GM23338 (cell line): ENCODE results near the gene SPARC. TPM values are rescaled to one million over a fixed set of nuclear protein-coding genes. Genes with fewer than 3 reads are reported as not detected.

Experiments
- ATAC-seq: fragments of 200-7000 bp; cut with Tn5 transposase; 3 replicates; pipeline ENCODE4 v1.9.1; 2020
- DNase-seq: peaks from one replicate; pipeline ENCODE4 v3.0.0-alpha.2; 2015; ENCODE audit warnings: low spot score
- H2AFZ ChIP-seq: fragments of 200-600 bp; sonication (generic); 2 replicates; pipeline ENCODE4 v1.8.0; 2016; ENCODE audit warnings: antibody characterized with exemption, mild to moderate bottlenecking, moderate library complexity
- H3F3A ChIP-seq: fragments of 200-600 bp; sonication (generic); replicated peaks from 2 replicates; pipeline ENCODE4 v1.8.0; 2017; ENCODE audit warnings: antibody characterized with exemption, mixed run types, low read depth
- H3K27ac ChIP-seq: fragments of 200-600 bp; sonication (generic); 2 replicates; pipeline ENCODE4 v1.6.1; 2016; ENCODE audit warnings: low read depth
- H3K27me3 ChIP-seq: fragments of 200-600 bp; sonication (generic); 2 replicates; pipeline ENCODE4 v1.8.0; 2016; ENCODE audit warnings: mild to moderate bottlenecking, mixed run types, moderate library complexity; ENCODE audit not compliant: insufficient read depth
- H3K36me3 ChIP-seq: fragments of 200-600 bp; sonication (generic); 2 replicates; pipeline ENCODE4 v1.8.0; 2016; ENCODE audit warnings: mild to moderate bottlenecking; ENCODE audit not compliant: insufficient read depth
- H3K4me1 ChIP-seq: fragments of 200-600 bp; sonication (generic); 2 replicates; pipeline ENCODE4 v1.8.0; 2016; ENCODE audit warnings: mild to moderate bottlenecking, moderate library complexity; ENCODE audit not compliant: insufficient read depth
- H3K4me2 ChIP-seq: fragments of 200-600 bp; sonication (generic); 2 replicates; pipeline ENCODE4 v1.7.1; 2017; ENCODE audit warnings: mixed run types
- H3K4me3 ChIP-seq: fragments of 200-600 bp; sonication (generic); 2 replicates; pipeline ENCODE4 v1.6.1; 2016; ENCODE audit warnings: mixed run types
- H3K79me2 ChIP-seq: fragments of 200-600 bp; sonication (generic); replicated peaks from 2 replicates; pipeline ENCODE4 v1.8.0; 2017; ENCODE audit warnings: mild to moderate bottlenecking; ENCODE audit not compliant: insufficient read depth
- H3K9me2 ChIP-seq: fragments of 200-600 bp; sonication (generic); 2 replicates; pipeline ENCODE4 v1.8.0; 2017; ENCODE audit not compliant: insufficient read depth
- H4K20me1 ChIP-seq: fragments of 200-600 bp; sonication (generic); replicated peaks from 2 replicates; pipeline ENCODE4 v1.8.0; 2017; ENCODE audit warnings: mild to moderate bottlenecking; ENCODE audit not compliant: insufficient read depth
- H3K27ac Mint-ChIP-seq: 2 replicates; pipeline ENCODE4 v1.8.0; 2020; ENCODE audit warnings: inconsistent platforms, mild to moderate bottlenecking, moderate library complexity, mixed read lengths
- H3K27me3 Mint-ChIP-seq: 3 replicates; pipeline ENCODE4 v1.8.0; 2022; ENCODE audit warnings: low read depth, mild to moderate bottlenecking, moderate library complexity, mixed read lengths, inconsistent platforms; ENCODE audit not compliant: insufficient read depth, poor library complexity
- H3K36me3 Mint-ChIP-seq: 3 replicates; pipeline ENCODE4 v1.8.0; 2021; ENCODE audit warnings: low read depth, mild to moderate bottlenecking, inconsistent platforms, moderate library complexity, mixed read lengths
- H3K4me1 Mint-ChIP-seq: 3 replicates; pipeline ENCODE4 v1.8.0; 2020; ENCODE audit warnings: mild to moderate bottlenecking, inconsistent platforms, mixed read lengths
- H3K4me3 Mint-ChIP-seq: 3 replicates; pipeline ENCODE4 v1.8.0; 2021; ENCODE audit warnings: moderate library complexity, mild to moderate bottlenecking, inconsistent platforms, mixed read lengths
- H3K9me3 Mint-ChIP-seq: 3 replicates; pipeline ENCODE4 v1.8.0; 2020; ENCODE audit warnings: moderate library complexity, mild to moderate bottlenecking, inconsistent platforms, mixed read lengths
- CREB1 ChIP-seq: fragments of 250-450 bp; sonication (Bioruptor Pico); IDR thresholded peaks from 2 replicates; pipeline ENCODE4 v1.5.0; 2020; ENCODE audit warnings: low read depth, mild to moderate bottlenecking, moderate library complexity
- EZH2 ChIP-seq: fragments of 200-600 bp; sonication (generic); IDR thresholded peaks from one replicate; pipeline ENCODE4 v1.8.0; 2017; ENCODE audit warnings: antibody characterized with exemption, mild to moderate bottlenecking, low read depth; ENCODE audit not compliant: unreplicated experiment
- EZH2phosphoT487 ChIP-seq: fragments of 200-600 bp; sonication (generic); IDR thresholded peaks from one replicate; pipeline ENCODE4 v1.8.1; 2018; ENCODE audit warnings: antibody characterized with exemption; ENCODE audit not compliant: unreplicated experiment
- JUNB ChIP-seq: IDR thresholded peaks from one replicate; pipeline ENCODE4 v1.6.1; 2016; ENCODE audit warnings: antibody characterized with exemption; ENCODE audit not compliant: unreplicated experiment
- STAT1 ChIP-seq: IDR thresholded peaks from one replicate; pipeline ENCODE4 v1.6.1; 2016; ENCODE audit warnings: antibody characterized with exemption; ENCODE audit not compliant: unreplicated experiment
- ZNF114 ChIP-seq: fragments of 250-450 bp; sonication (Bioruptor Pico); IDR thresholded peaks from 2 replicates; pipeline ENCODE4 v1.5.0; 2020; ENCODE audit warnings: mild to moderate bottlenecking, moderate library complexity
- polyA plus RNA-seq: library from polyadenylated mRNA; unstranded; fragments of >200 nt; fragmentation: Nextera tagmentation; extraction: Ambion mirVana; gene quantifications from 2 replicates; pipeline ENCODE4 v1.2.1, GENCODE V29; 2016
- total RNA-seq: library from RNA; depleted of rRNA; stranded (reverse); fragments of >200 nt; shearing (Covaris generic); gene quantifications from 2 replicates; pipeline ENCODE4 v1.2.3, GENCODE V29; 2014
- TF ChIP-seq, protein P1 (sequence below): fragments of 250-450 bp; sonication (Bioruptor Pico); IDR thresholded peaks from 2 replicates; pipeline ENCODE4 v1.5.0; 2020; ENCODE audit warnings: mild to moderate bottlenecking, moderate library complexity
- TF ChIP-seq, protein P2 (sequence below): IDR thresholded peaks from one replicate; pipeline ENCODE4 v1.6.1; 2018; ENCODE audit warnings: antibody characterized with exemption; ENCODE audit not compliant: unreplicated experiment

The SPARC gene
- total and polyA plus RNA-seq, 2 experiments from 2014 or later = 218 to 225 TPM

GRCh38 chr5:151619812-151620460 lies 66.8 kb downstream of the SPARC start:
- no peaks in the 10 kb centered on the region for H3K79me2 ChIP-seq
- peaks cover 32% of the 10 kb centered on the region for H3K4me1 ChIP-seq
- H4K20me1 ChIP-seq = no peaks in the 10 kb centered on the region
- no peaks in the 10 kb centered on the region for H3K36me3 Mint-ChIP-seq
- H3K4me3 Mint-ChIP-seq = no peak overlapping the region
- H3K4me3 ChIP-seq = no peak overlapping the region
- peak overlapping the region; percentile 55; the same call in 1 of the 2 replicates for H3K4me2 ChIP-seq
- DNase-seq (peak; percentile 60), ATAC-seq (peak; percentile 96)
- H3K27ac ChIP-seq = peak overlapping the region; percentile 48; the same call in 1 of the 2 replicates
- H3F3A ChIP-seq = no peaks in the 10 kb centered on the region
- H2AFZ ChIP-seq = peak overlapping the region; percentile 74; the same call in 1 of the 2 replicates
- H3K9me2 ChIP-seq = no peaks in the 10 kb centered on the region
- H3K9me3 Mint-ChIP-seq = no peaks in the 10 kb centered on the region
- H3K36me3 ChIP-seq = no peaks in the 10 kb centered on the region
- no peak for TF ChIP-seq JUNB
- TF ChIP-seq STAT1 = no peak
- TF ChIP-seq EZH2phosphoT487 = no peak
- TF ChIP-seq EZH2 = no peak
- TF ChIP-seq, protein P1, sequence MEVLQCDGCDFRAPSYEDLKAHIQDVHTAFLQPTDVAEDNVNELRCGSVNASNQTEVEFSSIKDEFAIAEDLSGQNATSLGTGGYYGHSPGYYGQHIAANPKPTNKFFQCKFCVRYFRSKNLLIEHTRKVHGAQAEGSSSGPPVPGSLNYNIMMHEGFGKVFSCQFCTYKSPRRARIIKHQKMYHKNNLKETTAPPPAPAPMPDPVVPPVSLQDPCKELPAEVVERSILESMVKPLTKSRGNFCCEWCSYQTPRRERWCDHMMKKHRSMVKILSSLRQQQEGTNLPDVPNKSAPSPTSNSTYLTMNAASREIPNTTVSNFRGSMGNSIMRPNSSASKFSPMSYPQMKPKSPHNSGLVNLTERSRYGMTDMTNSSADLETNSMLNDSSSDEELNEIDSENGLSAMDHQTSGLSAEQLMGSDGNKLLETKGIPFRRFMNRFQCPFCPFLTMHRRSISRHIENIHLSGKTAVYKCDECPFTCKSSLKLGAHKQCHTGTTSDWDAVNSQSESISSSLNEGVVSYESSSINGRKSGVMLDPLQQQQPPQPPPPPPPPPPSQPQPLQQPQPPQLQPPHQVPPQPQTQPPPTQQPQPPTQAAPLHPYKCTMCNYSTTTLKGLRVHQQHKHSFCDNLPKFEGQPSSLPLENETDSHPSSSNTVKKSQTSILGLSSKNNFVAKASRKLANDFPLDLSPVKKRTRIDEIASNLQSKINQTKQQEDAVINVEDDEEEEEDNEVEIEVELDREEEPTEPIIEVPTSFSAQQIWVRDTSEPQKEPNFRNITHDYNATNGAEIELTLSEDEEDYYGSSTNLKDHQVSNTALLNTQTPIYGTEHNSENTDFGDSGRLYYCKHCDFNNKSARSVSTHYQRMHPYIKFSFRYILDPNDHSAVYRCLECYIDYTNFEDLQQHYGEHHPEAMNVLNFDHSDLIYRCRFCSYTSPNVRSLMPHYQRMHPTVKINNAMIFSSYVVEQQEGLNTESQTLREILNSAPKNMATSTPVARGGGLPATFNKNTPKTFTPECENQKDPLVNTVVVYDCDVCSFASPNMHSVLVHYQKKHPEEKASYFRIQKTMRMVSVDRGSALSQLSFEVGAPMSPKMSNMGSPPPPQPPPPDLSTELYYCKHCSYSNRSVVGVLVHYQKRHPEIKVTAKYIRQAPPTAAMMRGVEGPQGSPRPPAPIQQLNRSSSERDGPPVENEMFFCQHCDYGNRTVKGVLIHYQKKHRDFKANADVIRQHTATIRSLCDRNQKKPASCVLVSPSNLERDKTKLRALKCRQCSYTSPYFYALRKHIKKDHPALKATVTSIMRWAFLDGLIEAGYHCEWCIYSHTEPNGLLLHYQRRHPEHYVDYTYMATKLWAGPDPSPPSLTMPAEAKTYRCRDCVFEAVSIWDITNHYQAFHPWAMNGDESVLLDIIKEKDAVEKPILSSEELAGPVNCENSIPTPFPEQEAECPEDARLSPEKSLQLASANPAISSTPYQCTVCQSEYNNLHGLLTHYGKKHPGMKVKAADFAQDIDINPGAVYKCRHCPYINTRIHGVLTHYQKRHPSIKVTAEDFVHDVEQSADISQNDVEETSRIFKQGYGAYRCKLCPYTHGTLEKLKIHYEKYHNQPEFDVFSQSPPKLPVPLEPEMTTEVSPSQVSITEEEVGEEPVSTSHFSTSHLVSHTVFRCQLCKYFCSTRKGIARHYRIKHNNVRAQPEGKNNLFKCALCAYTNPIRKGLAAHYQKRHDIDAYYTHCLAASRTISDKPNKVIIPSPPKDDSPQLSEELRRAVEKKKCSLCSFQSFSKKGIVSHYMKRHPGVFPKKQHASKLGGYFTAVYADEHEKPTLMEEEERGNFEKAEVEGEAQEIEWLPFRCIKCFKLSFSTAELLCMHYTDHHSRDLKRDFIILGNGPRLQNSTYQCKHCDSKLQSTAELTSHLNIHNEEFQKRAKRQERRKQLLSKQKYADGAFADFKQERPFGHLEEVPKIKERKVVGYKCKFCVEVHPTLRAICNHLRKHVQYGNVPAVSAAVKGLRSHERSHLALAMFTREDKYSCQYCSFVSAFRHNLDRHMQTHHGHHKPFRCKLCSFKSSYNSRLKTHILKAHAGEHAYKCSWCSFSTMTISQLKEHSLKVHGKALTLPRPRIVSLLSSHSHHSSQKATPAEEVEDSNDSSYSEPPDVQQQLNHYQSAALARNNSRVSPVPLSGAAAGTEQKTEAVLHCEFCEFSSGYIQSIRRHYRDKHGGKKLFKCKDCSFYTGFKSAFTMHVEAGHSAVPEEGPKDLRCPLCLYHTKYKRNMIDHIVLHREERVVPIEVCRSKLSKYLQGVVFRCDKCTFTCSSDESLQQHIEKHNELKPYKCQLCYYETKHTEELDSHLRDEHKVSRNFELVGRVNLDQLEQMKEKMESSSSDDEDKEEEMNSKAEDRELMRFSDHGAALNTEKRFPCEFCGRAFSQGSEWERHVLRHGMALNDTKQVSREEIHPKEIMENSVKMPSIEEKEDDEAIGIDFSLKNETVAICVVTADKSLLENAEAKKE (CRISPR knock-in tag) = no peak; the same call in 1 of the 2 replicates
- no peak for TF ChIP-seq ZNF114
- TF ChIP-seq, protein P2, sequence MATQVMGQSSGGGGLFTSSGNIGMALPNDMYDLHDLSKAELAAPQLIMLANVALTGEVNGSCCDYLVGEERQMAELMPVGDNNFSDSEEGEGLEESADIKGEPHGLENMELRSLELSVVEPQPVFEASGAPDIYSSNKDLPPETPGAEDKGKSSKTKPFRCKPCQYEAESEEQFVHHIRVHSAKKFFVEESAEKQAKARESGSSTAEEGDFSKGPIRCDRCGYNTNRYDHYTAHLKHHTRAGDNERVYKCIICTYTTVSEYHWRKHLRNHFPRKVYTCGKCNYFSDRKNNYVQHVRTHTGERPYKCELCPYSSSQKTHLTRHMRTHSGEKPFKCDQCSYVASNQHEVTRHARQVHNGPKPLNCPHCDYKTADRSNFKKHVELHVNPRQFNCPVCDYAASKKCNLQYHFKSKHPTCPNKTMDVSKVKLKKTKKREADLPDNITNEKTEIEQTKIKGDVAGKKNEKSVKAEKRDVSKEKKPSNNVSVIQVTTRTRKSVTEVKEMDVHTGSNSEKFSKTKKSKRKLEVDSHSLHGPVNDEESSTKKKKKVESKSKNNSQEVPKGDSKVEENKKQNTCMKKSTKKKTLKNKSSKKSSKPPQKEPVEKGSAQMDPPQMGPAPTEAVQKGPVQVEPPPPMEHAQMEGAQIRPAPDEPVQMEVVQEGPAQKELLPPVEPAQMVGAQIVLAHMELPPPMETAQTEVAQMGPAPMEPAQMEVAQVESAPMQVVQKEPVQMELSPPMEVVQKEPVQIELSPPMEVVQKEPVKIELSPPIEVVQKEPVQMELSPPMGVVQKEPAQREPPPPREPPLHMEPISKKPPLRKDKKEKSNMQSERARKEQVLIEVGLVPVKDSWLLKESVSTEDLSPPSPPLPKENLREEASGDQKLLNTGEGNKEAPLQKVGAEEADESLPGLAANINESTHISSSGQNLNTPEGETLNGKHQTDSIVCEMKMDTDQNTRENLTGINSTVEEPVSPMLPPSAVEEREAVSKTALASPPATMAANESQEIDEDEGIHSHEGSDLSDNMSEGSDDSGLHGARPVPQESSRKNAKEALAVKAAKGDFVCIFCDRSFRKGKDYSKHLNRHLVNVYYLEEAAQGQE = no peak
- no peak for TF ChIP-seq CREB1
- H3K27me3 ChIP-seq = no peaks in the 10 kb centered on the region
- H3K27ac Mint-ChIP-seq = no peak overlapping the region
- peaks cover 6% of the 10 kb centered on the region for H3K27me3 Mint-ChIP-seq
- peaks cover 41% of the 10 kb centered on the region for H3K4me1 Mint-ChIP-seq
